Measurements from ENCODE around the gene ARFGAP1.

ARFGAP1 gene

GRCh38 chr20:63320616-63321147 lies 48.1 kb downstream of the ARFGAP1 start:
- DNase-seq (ENCODE audit: low spot score): no peak

GRCh38 chr20:63321148-63321831 lies 48.7 kb downstream of the ARFGAP1 start:
- no peak for DNase-seq (ENCODE audit: low spot score)

- DNase-seq (ENCODE audit: low spot score): no peak
Observed at GRCh38 chr20:63322146-63322932, 49.7 kb downstream of the ARFGAP1 start.

- no peak for DNase-seq (ENCODE audit: low spot score)
Observed at GRCh38 chr20:63322933-63323273, 50.3 kb downstream of the ARFGAP1 start.

GRCh38 chr20:63323357-63323981 lies 50.9 kb downstream of the ARFGAP1 start:
- no peak for DNase-seq (ENCODE audit: low spot score)

- DNase-seq (ENCODE audit: low spot score): no peak
Observed at GRCh38 chr20:63325021-63325471, 52.4 kb downstream of the ARFGAP1 start.

- no peak for DNase-seq (ENCODE audit: low spot score)
Observed at GRCh38 chr20:63325554-63326313, 53.1 kb downstream of the ARFGAP1 start.

GRCh38 chr20:63326314-63327230 lies 54.0 kb downstream of the ARFGAP1 start:
- no peak for DNase-seq (ENCODE audit: low spot score)

- DNase-seq (ENCODE audit: low spot score): no peak
Observed at GRCh38 chr20:63327231-63327745, 54.7 kb downstream of the ARFGAP1 start.

- DNase-seq (ENCODE audit: low spot score): no peak
Observed at GRCh38 chr20:63328026-63328700, 55.5 kb downstream of the ARFGAP1 start.

GRCh38 chr20:63328718-63329275 lies 56.2 kb downstream of the ARFGAP1 start:
- no peak for DNase-seq (ENCODE audit: low spot score)

- no peak for DNase-seq (ENCODE audit: low spot score)
Observed at GRCh38 chr20:63329331-63330083, 56.9 kb downstream of the ARFGAP1 start.

GRCh38 chr20:63330084-63330760 lies 57.6 kb downstream of the ARFGAP1 start:
- no peak for DNase-seq (ENCODE audit: low spot score)

GRCh38 chr20:63330940-63331339 lies 58.3 kb downstream of the ARFGAP1 start:
- DNase-seq (ENCODE audit: low spot score): no peak

GRCh38 chr20:63331741-63332400 lies 59.3 kb downstream of the ARFGAP1 start:
- no peak for DNase-seq (ENCODE audit: low spot score)

GRCh38 chr20:63332488-63333240 lies 60.1 kb downstream of the ARFGAP1 start:
- DNase-seq (ENCODE audit: low spot score): no peak

GRCh38 chr20:63333241-63333836 lies 60.7 kb downstream of the ARFGAP1 start:
- no peak for DNase-seq (ENCODE audit: low spot score)
